Prostate gland (tissue), 2 donors: ENCODE data around the gene WWOX. TPM values are rescaled to one million over a fixed set of nuclear protein-coding genes. Genes with fewer than 3 reads are reported as not detected.

Source experiments
- DNase-seq: peaks from one replicate; pipeline ENCODE4 v3.0.0-alpha.2; 2019; ENCODE audit warnings: low spot score
- H3K27ac ChIP-seq, 2 donors: fragments of 200-600 bp; sonication (generic); 2 replicates each; pipeline ENCODE4 v1.5.1; 2017 to 2019
- H3K27me3 ChIP-seq: fragments of 200-600 bp; sonication (generic); replicated peaks from 2 replicates; pipeline ENCODE4 v1.5.1; 2019; ENCODE audit not compliant: insufficient read depth
- H3K36me3 ChIP-seq, 2 donors: fragments of 200-600 bp; sonication (generic); 1 replicate in 1 of 2; 2 replicates in 1 of 2; pipeline versions ENCODE4 v1.5.1 to v1.8.1; 2017 to 2019
- H3K4me1 ChIP-seq: fragments of 200-600 bp; sonication (generic); replicated peaks from 2 replicates; pipeline ENCODE4 v1.5.1; 2019
- H3K4me3 ChIP-seq, 2 donors: fragments of 200-600 bp; sonication (generic); 2 replicates each; pipeline ENCODE4 v1.5.1; 2017 to 2019
- H3K9me3 ChIP-seq: fragments of 200-600 bp; sonication (generic); 2 replicates; pipeline ENCODE4 v1.5.1; 2017
- POLR2A ChIP-seq: fragments of 450-650 bp; IDR thresholded peaks from one replicate; pipeline ENCODE4 v1.6.1; 2016; ENCODE audit warnings: antibody characterized with exemption, mild to moderate bottlenecking
- POLR2AphosphoS5 ChIP-seq: sonication (generic); formaldehyde crosslinking; IDR thresholded peaks from one replicate; pipeline ENCODE4 v1.6.1; 2017; ENCODE audit warnings: antibody characterized with exemption
- WGBS: methylation state at CpG from one replicate; pipeline ENCODE4 v1.1.5; 2018; 5-methylcytosine and 5-hydroxymethylcytosine counted together
- intact Hi-C: fragments of 100-400 bp; cut with DNase I; formaldehyde crosslinking; loops from one replicate; pipeline ENCODE4 v1.14.2; 2022
- total RNA-seq, 2 donors: library from RNA; depleted of rRNA; stranded (reverse); fragments of >200 nt; gene quantifications; one replicate each; pipeline ENCODE4 v1.1.0, GENCODE V29; 2016
- TF ChIP-seq, protein P1 (sequence below), 4 experiments: fragments of 200-600 bp in 2 of 4; fragments of 450-650 bp in 2 of 4; sonication (generic) in 2 of 4; IDR thresholded peaks; 1 replicate in 3 of 4; 2 replicates in 1 of 4; pipeline ENCODE4 v1.5.1; 2016 to 2019; ENCODE audit warnings: antibody characterized with exemption in 4 of 4, mild to moderate bottlenecking in 2 of 4, moderate library complexity in 2 of 4

Gene WWOX
- total RNA-seq, 2 donors from 2014 or later = 93.2 to 99.4 TPM

DNA sequence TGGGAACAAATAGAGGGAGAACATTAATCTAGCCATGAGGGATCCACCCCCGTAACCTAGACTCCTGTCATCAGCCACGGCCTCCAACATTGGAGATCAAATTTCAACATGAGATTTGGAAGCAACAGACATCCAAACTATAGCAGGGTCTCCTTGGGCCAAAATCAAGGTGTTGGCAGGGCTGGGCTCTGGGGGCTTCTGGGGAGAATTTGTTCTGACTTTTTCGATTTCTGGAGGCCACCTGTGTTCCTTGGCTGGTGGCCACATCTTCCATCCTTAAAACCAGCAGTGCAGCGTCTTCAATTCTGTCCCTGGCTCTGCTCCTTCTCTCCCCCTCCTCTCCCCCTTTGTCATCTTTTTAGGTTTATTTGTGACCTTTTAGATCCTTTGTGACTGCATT, 546.2 kb downstream of the WWOX start:
- no peak overlapping the region for H3K4me3 ChIP-seq
- no peaks in the 10 kb centered on the region for H3K36me3 ChIP-seq
- intact Hi-C loops = no loop called here
- no peak overlapping the region for H3K27ac ChIP-seq
- no peaks in the 10 kb centered on the region for H3K4me1 ChIP-seq
- H3K9me3 ChIP-seq = no peaks in the 10 kb centered on the region
- TF ChIP-seq, protein P1, sequence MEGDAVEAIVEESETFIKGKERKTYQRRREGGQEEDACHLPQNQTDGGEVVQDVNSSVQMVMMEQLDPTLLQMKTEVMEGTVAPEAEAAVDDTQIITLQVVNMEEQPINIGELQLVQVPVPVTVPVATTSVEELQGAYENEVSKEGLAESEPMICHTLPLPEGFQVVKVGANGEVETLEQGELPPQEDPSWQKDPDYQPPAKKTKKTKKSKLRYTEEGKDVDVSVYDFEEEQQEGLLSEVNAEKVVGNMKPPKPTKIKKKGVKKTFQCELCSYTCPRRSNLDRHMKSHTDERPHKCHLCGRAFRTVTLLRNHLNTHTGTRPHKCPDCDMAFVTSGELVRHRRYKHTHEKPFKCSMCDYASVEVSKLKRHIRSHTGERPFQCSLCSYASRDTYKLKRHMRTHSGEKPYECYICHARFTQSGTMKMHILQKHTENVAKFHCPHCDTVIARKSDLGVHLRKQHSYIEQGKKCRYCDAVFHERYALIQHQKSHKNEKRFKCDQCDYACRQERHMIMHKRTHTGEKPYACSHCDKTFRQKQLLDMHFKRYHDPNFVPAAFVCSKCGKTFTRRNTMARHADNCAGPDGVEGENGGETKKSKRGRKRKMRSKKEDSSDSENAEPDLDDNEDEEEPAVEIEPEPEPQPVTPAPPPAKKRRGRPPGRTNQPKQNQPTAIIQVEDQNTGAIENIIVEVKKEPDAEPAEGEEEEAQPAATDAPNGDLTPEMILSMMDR (IDR thresholded peaks at IDR 0.05) = no peak
- TF ChIP-seq POLR2AphosphoS5 (no peak), POLR2A (no peak)
- WGBS = 76% methylated on average over 4 of the region's 4 CpGs
- no peaks in the 10 kb centered on the region for H3K27me3 ChIP-seq
- no peak for DNase-seq

DNA sequence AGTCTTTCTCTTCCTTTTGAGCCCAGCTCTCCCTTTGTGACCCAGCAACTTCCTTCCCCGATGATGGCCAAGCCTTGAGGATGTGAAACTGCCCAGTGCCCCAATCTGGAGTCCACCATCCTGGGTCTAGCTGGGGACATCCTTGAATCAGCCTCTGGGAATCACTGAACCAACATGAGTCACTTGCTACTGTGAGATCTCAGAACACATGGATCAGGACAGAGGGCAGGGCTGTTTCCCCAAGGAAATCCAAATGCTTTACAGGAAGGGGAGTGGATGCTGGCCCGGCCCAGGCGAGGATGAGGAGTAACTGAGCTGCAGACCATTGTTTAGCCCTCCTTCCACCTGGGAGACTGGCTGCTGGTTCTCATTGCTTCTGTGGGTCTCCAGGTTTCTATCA, 547.6 kb downstream of the WWOX start:
- TF ChIP-seq POLR2AphosphoS5 (no peak), POLR2A (no peak)
- TF ChIP-seq, protein P1 (IDR thresholded peaks at IDR 0.05) = no peak
- H3K36me3 ChIP-seq = no peaks in the 10 kb centered on the region
- H3K4me1 ChIP-seq = no peaks in the 10 kb centered on the region
- no peak overlapping the region for H3K27ac ChIP-seq
- intact Hi-C loops = no loop called here
- no peaks in the 10 kb centered on the region for H3K9me3 ChIP-seq
- no peak overlapping the region for H3K4me3 ChIP-seq
- no peak for DNase-seq
- no peaks in the 10 kb centered on the region for H3K27me3 ChIP-seq
- 86% methylated on average over 3 of the region's 3 CpGs for WGBS

DNA sequence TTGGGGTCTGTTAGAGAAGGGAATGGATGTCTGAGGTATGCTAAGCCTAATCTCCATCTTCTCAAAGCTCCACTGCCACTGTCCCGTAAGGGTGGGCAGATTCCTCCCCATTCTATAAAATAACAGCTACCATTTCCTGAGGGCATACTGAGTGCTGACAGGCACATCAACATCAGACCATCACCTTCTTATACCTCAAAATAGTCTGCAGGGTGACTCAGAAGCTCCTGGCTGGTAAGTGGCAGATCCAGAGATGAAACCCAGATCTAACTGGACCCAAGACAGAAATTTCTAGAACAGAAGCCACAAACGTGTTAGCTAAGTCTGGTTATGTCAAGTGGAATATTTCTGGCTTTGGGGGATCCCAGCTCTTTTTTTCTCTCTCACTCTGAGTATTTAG, 548.0 kb downstream of the WWOX start:
- Histone ChIP-seq H3K27me3 (no peaks in the 10 kb centered on the region), H3K27ac (no peak overlapping the region), H3K9me3 (no peaks in the 10 kb centered on the region), H3K4me1 (no peaks in the 10 kb centered on the region), H3K4me3 (no peak overlapping the region), H3K36me3 (no peaks in the 10 kb centered on the region)
- intact Hi-C loops = no loop called here
- 80% methylated on average over 2 of the region's 2 CpGs for WGBS
- TF ChIP-seq, protein P1 (IDR thresholded peaks at IDR 0.05) = no peak
- TF ChIP-seq POLR2A = no peak
- TF ChIP-seq POLR2AphosphoS5 = no peak
- no peak for DNase-seq

DNA sequence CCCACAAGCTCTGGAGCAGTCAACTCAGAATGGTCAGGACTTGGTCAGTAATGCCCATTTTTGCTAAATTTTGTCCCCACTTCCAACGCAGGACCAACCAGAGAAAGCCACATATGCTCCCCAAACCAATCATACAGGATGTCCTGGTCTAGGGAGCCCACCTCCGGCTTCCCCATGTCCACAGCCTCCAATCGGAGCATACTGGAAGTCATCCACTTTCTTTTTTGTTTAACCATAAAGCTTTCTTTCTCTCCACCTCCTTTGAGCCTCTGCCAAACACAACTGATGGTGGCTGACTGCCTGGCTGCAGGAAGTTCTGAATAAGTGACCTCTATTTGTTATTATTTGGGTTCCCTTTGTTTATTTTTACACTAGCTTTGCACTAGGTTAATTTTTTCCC, 549.1 kb downstream of the WWOX start:
- 32% methylated on average over 3 of the region's 3 CpGs for WGBS
- TF ChIP-seq, protein P1 (IDR thresholded peaks at IDR 0.05) = no peak
- no peak for TF ChIP-seq POLR2AphosphoS5
- TF ChIP-seq POLR2A = no peak
- intact Hi-C loops = no loop called here
- H3K9me3 ChIP-seq = no peaks in the 10 kb centered on the region
- no peak for DNase-seq
- no peaks in the 10 kb centered on the region for H3K27me3 ChIP-seq
- no peak overlapping the region for H3K4me3 ChIP-seq
- no peaks in the 10 kb centered on the region for H3K36me3 ChIP-seq
- no peak overlapping the region for H3K27ac ChIP-seq
- H3K4me1 ChIP-seq = no peaks in the 10 kb centered on the region

DNA sequence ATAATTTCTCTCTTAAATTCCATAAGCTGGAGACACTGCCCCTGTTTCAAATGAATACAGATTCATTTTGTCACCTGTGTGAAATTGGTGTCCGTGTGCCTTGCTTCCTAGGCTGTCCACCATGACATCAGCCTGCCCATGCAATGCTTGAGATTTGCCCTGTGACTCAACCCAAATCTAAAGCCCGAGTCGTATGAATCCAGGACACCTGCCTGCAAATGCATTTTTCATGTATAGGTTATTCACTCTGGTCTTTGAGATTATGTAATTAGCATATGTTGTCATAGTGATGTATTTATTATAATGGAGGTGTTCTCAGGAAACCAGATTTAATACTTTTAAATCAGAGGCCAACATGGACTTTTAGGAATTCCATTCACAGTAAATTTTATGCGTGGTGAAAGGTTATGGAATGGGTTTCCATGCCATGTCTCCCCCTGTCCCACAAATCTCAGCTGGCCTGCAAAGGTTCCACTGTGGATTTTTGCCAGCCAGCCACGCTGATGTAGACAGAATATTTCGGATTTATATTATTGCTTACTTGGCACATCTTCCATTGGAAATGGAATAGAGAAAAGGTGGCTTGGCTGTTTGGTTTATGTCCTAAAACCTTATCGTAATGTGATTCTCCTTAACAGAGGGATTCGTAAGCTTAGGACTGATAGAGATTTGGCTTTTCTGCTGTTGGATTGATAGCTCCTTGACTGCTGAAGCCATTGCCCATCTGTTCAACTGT, 551.1 kb downstream of the WWOX start:
- no peak overlapping the region for H3K4me3 ChIP-seq
- DNase-seq = no peak
- intact Hi-C loops = no loop called here
- 87% methylated on average over 8 of the region's 8 CpGs for WGBS
- no peaks in the 10 kb centered on the region for H3K4me1 ChIP-seq
- no peak overlapping the region for H3K27ac ChIP-seq
- TF ChIP-seq, protein P1 (IDR thresholded peaks at IDR 0.05) = no peak
- TF ChIP-seq POLR2AphosphoS5 = no peak
- no peak for TF ChIP-seq POLR2A
- no peaks in the 10 kb centered on the region for H3K36me3 ChIP-seq
- H3K27me3 ChIP-seq = no peaks in the 10 kb centered on the region
- no peaks in the 10 kb centered on the region for H3K9me3 ChIP-seq
